22Rv1 (cell line): ENCODE measurements around the gene IQCM.

Experiments
- CTCF ChIP-seq: fragments of 450-650 bp; IDR thresholded peaks from 2 replicates; pipeline ENCODE4 v1.5.1; 2017; ENCODE audit warnings: mild to moderate bottlenecking
- ZFX ChIP-seq: fragments of 450-650 bp; IDR thresholded peaks from 2 replicates; pipeline ENCODE4 v1.6.1; 2017; ENCODE audit warnings: antibody characterized with exemption, borderline replicate concordance

- TF ChIP-seq ZFX = no peak
- no peak for TF ChIP-seq CTCF
Measured at GRCh38 chr4:149321438-149321837, 494.2 kb downstream of the IQCM start.
